ENCODE measurements around the gene PPEF1. TPM values are rescaled to one million over a fixed set of nuclear protein-coding genes. Genes with fewer than 3 reads are reported as not detected.
"Not testable (repeated sequence)": the region's sequence is repeated elsewhere in the genome, so short reads cannot be mapped to it uniquely, and the experiment has no call there.

Gene PPEF1
- total RNA-seq, 1 donor from 2014 or later, result 1.0 TPM

- peak; percentile 20 for DNase-seq (ENCODE audit: low read depth)
Observed at GRCh38 chrX:18702362-18703195, 4.9 kb upstream of the PPEF1 start.

DNA sequence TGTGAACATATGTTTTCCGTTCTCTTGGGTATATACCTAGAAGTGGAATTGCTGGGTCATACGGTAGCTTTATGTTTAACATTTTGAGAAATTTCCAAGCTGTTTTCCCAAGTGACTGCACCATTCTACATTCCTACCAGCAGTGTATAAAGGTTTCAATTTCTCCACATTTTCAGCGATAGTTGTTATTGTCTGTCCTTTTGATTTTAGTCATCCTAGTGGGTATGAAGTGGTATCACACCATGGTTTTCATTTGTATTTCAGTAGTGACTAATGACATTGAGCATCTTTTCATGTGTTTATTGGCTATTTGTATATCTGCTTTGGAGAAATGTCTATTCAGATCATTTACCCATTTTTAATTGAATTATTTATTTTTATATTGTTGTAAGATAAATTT lies 2.4 kb downstream of the PPEF1 start:
- DNase-seq (ENCODE audit: low read depth), result no peak

DNA sequence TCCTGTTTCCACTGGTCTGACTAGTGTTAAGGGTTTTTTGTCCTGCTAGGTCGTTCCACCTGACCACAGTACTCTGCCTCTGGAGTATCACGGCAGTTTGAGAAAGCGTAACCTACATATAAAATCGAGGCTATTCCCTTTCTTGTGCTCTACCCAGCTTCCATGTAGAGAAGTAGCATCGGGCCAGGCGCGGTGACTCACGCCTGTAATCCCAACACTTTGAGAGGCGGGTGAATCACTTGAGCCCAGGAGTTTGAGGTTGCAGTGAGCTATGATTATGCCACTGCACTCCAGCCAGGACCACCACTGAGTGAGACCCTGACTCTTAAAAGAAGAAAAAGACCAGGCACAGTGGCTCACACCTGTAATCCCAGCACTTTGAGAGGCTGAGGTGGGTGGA lies 7.5 kb downstream of the PPEF1 start:
- no peak for DNase-seq (ENCODE audit: low read depth)

- no peak for DNase-seq (ENCODE audit: low read depth)
Observed at GRCh38 chrX:18719852-18720251, 12.4 kb downstream of the PPEF1 start.

DNA sequence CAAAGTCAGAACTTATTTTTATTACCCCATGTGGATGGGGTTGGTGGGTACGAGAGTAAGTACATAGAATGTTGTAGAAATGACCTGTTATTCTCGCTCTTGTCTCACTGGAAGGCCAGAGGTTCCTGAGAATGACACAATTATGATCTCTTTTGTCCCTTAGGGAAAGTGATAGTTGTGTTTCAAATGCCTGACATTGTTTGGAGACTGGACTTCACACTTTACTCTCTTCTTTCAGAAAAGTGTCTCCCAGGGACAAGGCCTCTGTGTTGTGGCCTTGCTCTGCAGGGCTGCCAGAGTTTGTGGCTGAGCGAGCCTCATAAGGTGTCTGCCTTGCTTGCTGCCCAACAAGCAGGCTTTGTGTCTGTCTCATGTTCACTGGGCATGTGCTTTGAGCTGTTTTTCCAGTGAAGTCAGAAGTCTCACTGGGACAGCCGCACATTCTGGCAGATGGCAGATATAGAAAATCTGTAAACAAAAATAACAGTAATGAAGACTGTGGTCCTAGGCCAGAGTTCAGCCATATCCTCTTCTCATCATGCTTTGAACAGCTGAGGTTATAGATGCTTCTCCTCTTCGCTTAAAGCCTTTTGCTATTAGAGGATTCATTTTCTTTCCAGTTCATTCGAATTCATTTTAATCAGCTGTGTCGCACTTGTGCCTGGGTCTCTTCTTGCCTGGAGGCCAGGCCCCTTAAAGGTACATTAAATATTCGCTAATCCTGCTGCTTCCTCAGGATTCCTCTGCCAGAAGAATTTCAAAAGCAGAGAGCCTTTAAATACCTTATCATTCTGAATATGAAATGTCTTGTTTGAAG lies 14.4 kb downstream of the PPEF1 start:
- DNase-seq (ENCODE audit: low read depth), result peak; percentile 25

- no peak for DNase-seq (ENCODE audit: low read depth)
Observed at GRCh38 chrX:18722500-18723071, 15.1 kb downstream of the PPEF1 start.

GRCh38 chrX:18725310-18725943 lies 18.0 kb downstream of the PPEF1 start:
- DNase-seq (ENCODE audit: low read depth), result no peak

DNA sequence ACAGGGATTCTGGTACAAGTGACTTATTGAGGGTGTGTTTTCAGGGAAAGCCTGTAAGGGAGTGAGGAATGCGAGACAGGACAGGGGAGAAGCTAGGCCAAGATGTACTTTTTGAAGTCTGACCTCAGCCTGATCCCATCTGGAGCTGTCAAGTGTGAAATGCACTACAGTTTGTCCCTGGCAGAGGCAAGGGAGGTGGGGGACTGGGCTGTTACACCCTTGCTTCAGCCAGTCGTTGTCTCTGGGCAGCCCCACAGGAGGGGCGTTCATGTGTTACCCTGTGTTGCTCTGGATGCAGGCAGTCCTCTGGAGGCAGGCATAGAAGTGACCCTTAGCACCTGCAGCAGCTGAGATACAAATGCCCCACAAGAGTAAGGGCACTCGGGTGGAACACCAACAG lies 25.8 kb downstream of the PPEF1 start:
- DNase-seq (ENCODE audit: low read depth), result no peak

- not testable (repeated sequence) for DNase-seq (ENCODE audit: low read depth)
Observed at GRCh38 chrX:18739609-18740008, 32.2 kb downstream of the PPEF1 start.

DNA sequence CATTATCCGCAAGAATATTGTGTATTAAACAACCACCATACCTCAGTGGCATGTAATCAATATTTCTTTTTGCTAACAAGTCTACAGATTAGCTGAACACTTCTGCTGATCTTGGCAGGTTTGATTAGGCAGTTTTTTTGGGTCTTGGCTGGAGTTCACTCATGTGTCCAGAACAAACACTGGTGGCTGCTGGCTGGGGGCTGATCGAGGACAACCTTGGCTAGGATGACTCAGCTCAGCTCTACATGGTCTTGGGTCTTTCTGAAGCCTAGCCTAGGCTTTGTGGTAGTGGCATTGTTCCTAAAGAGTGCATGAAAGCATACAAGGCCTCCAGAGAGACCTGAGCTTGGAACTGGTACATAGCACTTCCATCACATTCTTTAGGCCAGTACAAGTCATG lies 41.1 kb downstream of the PPEF1 start:
- DNase-seq (ENCODE audit: low read depth), result no peak

GRCh38 chrX:18753631-18754030 lies 46.2 kb downstream of the PPEF1 start:
- no peak for DNase-seq (ENCODE audit: low read depth)

- DNase-seq (ENCODE audit: low read depth), result no peak
Observed at GRCh38 chrX:18755651-18756050, 48.2 kb downstream of the PPEF1 start.

GRCh38 chrX:18757956-18758932 lies 50.8 kb downstream of the PPEF1 start:
- DNase-seq (ENCODE audit: low read depth), result no peak

- DNase-seq (ENCODE audit: low read depth), result no peak
Observed at GRCh38 chrX:18761750-18762149, 54.3 kb downstream of the PPEF1 start.

DNA sequence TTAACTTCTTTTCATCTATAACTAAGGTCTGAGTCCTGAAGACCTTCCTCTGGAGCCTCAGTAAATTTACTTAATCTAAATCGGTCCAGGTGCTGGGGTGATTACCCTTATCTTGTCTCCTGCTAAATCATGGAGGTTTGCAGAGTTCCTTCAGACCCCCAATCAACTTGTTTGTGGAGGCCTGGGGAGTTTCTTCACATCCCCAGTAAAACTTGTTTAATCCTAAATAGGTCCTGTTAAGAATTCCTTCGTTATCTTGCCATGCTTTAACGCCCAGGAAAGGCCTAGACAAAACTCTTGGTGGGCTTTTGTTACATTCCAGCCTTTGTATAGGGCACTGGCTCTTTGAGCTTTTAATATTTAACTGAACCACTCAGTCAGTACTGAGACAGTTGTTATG lies 55.7 kb downstream of the PPEF1 start:
- not testable (repeated sequence) for DNase-seq (ENCODE audit: low read depth)

- DNase-seq (ENCODE audit: low read depth), result no peak
Observed at GRCh38 chrX:18769364-18769763, 61.9 kb downstream of the PPEF1 start.

DNA sequence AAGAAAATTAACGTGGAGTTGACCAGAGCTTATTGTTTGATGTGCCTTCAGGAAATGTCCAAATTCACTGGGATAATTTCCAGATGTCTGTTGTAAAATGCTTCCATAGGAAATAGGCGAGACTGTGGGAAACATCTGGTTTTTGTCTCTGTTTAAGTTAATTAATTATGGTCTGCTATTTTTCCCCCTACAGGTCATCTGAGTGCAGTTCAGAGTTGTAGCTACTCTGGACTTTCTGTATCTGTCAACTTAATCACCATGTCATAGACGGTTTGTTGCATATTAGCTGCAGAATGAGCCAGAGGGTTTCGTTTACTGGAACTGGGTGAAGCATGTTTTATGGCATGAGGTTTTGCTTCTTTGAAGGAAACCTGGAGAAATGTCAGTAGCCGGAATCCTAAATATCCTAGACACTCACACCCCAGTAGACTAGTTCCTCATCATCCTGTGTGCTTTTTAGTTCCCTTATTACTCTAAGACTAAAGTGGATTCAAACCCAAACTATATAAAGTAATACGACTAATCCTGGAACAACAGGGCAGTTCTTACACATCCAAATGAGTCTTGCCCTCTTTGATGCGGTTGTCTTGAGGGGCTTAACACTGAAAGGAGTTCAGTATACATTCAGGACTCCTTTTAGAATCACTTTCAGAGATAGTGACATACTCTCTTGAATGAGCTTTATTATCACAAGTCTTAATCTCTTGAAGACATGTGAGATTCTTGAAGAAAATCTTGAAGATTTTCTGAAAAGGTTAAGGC lies 62.5 kb downstream of the PPEF1 start:
- no peak for DNase-seq (ENCODE audit: low read depth)

- DNase-seq (ENCODE audit: low read depth), result peak; percentile 67
Observed at GRCh38 chrX:18789916-18790315, 82.5 kb downstream of the PPEF1 start.

GRCh38 chrX:18792828-18793227 lies 85.4 kb downstream of the PPEF1 start:
- DNase-seq (ENCODE audit: low read depth), result no peak
